Keratinocyte (primary cell): ENCODE results near the gene ZNRF1. TPM values are rescaled to one million over a fixed set of nuclear protein-coding genes. Genes with fewer than 3 reads are reported as not detected.

ENCODE experiments used
- DNase-seq: peaks from one replicate; pipeline ENCODE4 v3.0.0-alpha.2; 2011; ENCODE audit warnings: low read depth, missing footprints, low spot score
- FAIRE-seq: peaks from 2 replicates; lab custom pipeline; 2011; peaks lifted over from hg19 to GRCh38; lab: Jason Lieb, UNC
- H2AFZ ChIP-seq: 2 replicates; pipeline ENCODE4 v1.6.0; 2012; ENCODE audit warnings: low read length, control low read depth, inconsistent platforms; ENCODE audit not compliant: control insufficient read depth
- H3K27ac ChIP-seq: 2 replicates; pipeline ENCODE4 v1.5.1; 2011; ENCODE audit warnings: low read length; ENCODE audit not compliant: control insufficient read depth, insufficient read depth
- H3K27me3 ChIP-seq: 3 replicates; pipeline ENCODE4 v1.6.0; 2011; ENCODE audit warnings: low read length; ENCODE audit not compliant: control insufficient read depth, insufficient read depth; ENCODE audit errors: extremely low read depth
- H3K36me3 ChIP-seq, 2 experiments: 2 replicates in 1 of 2; 3 replicates in 1 of 2; pipeline ENCODE4 v1.5.1; 2011; ENCODE audit warnings: low read length in 2 of 2, mild to moderate bottlenecking in 1 of 2; ENCODE audit not compliant: control insufficient read depth in 2 of 2, insufficient read depth in 2 of 2; ENCODE audit errors: extremely low read depth in 1 of 2
- H3K4me1 ChIP-seq: 3 replicates; pipeline ENCODE4 v1.5.1; 2011; ENCODE audit warnings: low read length; ENCODE audit not compliant: control insufficient read depth, insufficient read depth; ENCODE audit errors: extremely low read depth
- H3K4me2 ChIP-seq: 3 replicates; pipeline ENCODE4 v1.6.0; 2011; ENCODE audit warnings: low read depth, low read length; ENCODE audit not compliant: control insufficient read depth, insufficient read depth; ENCODE audit errors: extremely low read depth
- H3K4me3 ChIP-seq, 3 experiments: fragments of 200-600 bp in 1 of 3; sonication (generic) in 1 of 3; 2 replicates in 2 of 3; 3 replicates in 1 of 3; pipeline ENCODE4 v1.5.1; 2011 to 2016; ENCODE audit warnings: low read length in 3 of 3, mild to moderate bottlenecking in 3 of 3, control low read depth in 2 of 3, inconsistent platforms in 1 of 3, low read depth in 1 of 3, mixed read lengths in 1 of 3, mixed run types in 1 of 3, moderate library complexity in 1 of 3; ENCODE audit not compliant: control insufficient read depth in 2 of 3, insufficient read depth in 2 of 3; ENCODE audit errors: extremely low read depth in 1 of 3
- H3K79me2 ChIP-seq: 2 replicates; pipeline ENCODE4 v1.6.0; 2012; ENCODE audit warnings: low read length; ENCODE audit not compliant: control insufficient read depth, insufficient read depth
- H3K9ac ChIP-seq: 3 replicates; pipeline ENCODE4 v1.6.0; 2011; ENCODE audit warnings: low read length; ENCODE audit not compliant: control insufficient read depth, insufficient read depth; ENCODE audit errors: extremely low read depth
- H3K9me1 ChIP-seq: 3 replicates; pipeline ENCODE4 v1.6.0; 2011; ENCODE audit warnings: low read length; ENCODE audit not compliant: control insufficient read depth, insufficient read depth; ENCODE audit errors: extremely low read depth
- H3K9me3 ChIP-seq: 2 replicates; pipeline ENCODE4 v1.5.1; 2012; ENCODE audit warnings: low read depth, low read length; ENCODE audit not compliant: control insufficient read depth
- H4K20me1 ChIP-seq: 3 replicates; pipeline ENCODE4 v1.6.0; 2011; ENCODE audit warnings: low read length; ENCODE audit not compliant: control insufficient read depth, insufficient read depth; ENCODE audit errors: extremely low read depth
- EZH2 ChIP-seq: IDR thresholded peaks from one replicate; pipeline ENCODE4 v1.6.1; 2012; ENCODE audit warnings: inconsistent platforms, mild to moderate bottlenecking, low read length, moderate library complexity
- dilution Hi-C: fragments of 300-500 bp; cut with MboI; formaldehyde crosslinking; loops from one replicate; pipeline ENCODE4 v1.7.0; 2020; ENCODE audit warnings: low sequenced_read_pairs; ENCODE audit not compliant: extremely low pct_ligation_motif_present
- polyA plus RNA-seq, 5 experiments: library from polyadenylated mRNA; depleted of rRNA in 3 of 5; stranded (reverse) in 3 of 5; stranded (forward) in 1 of 5; unstranded in 1 of 5; fragments of >200 nt; gene quantifications; 1 replicate in 1 of 5; 2 replicates in 3 of 5; 3 replicates in 1 of 5; pipeline versions ENCODE4 v1.2.1 to v1.2.3, GENCODE V29; 2011 to 2012; ENCODE audit warnings: missing spikeins in 2 of 5, low read depth in 1 of 5, low replicate concordance in 1 of 5
- TF ChIP-seq, protein P1 (sequence below), 3 experiments: IDR thresholded peaks in 1 of 3; conservative IDR thresholded peaks in 1 of 3; optimal IDR thresholded peaks in 1 of 3; 2 replicates in 2 of 3; 3 replicates in 1 of 3; pipeline versions ENCODE3 to v1.5.1; 2011; ENCODE audit warnings: low read length in 3 of 3, mild to moderate bottlenecking in 3 of 3, moderate library complexity in 2 of 3, control low read depth in 1 of 3, inconsistent platforms in 1 of 3; ENCODE audit not compliant: insufficient read depth in 2 of 3; ENCODE audit errors: extremely low read depth in 1 of 3

The ZNRF1 gene
- polyA plus RNA-seq, 1 donor (not counting 4 experiments of a cell fraction or from before 2014, with no cell fraction given): 19.1 TPM

DNA sequence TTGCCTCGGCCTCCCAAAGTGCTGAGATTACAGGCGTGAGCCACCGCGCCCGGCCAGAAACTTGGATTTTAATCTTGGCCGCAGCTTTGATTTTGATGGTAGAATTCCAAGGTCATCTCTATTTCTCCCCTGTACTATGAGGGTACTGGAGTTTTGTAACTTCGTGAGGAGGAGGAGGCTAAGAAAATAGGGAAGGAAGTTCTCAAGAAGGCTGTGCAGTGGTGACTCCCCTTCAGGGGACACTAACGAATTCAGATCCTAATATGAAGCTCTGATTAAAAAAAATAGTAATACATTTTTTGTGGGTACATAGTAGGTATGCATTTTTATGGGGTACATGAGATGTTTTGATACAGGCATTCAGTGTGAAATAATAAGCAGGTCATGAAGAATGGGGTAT is 61.9 kb downstream of the ZNRF1 start:
- TF ChIP-seq, protein P1, sequence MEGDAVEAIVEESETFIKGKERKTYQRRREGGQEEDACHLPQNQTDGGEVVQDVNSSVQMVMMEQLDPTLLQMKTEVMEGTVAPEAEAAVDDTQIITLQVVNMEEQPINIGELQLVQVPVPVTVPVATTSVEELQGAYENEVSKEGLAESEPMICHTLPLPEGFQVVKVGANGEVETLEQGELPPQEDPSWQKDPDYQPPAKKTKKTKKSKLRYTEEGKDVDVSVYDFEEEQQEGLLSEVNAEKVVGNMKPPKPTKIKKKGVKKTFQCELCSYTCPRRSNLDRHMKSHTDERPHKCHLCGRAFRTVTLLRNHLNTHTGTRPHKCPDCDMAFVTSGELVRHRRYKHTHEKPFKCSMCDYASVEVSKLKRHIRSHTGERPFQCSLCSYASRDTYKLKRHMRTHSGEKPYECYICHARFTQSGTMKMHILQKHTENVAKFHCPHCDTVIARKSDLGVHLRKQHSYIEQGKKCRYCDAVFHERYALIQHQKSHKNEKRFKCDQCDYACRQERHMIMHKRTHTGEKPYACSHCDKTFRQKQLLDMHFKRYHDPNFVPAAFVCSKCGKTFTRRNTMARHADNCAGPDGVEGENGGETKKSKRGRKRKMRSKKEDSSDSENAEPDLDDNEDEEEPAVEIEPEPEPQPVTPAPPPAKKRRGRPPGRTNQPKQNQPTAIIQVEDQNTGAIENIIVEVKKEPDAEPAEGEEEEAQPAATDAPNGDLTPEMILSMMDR (optimal IDR thresholded peaks at IDR 0.05 in 1 of 3, IDR thresholded peaks at IDR 0.05 in 1 of 3, conservative IDR thresholded peaks at IDR 0.05 in 1 of 3; ENCODE audit: extremely low read depth in 1 of 3, insufficient read depth in 2 of 3, low read length in 3 of 3): no peak
- TF ChIP-seq EZH2: no peak
- FAIRE-seq: no peak
- no peaks in the 10 kb centered on the region for H3K4me1 ChIP-seq
- H3K9me3 ChIP-seq: no peaks in the 10 kb centered on the region
- no peak overlapping the region for H3K9ac ChIP-seq
- H3K27me3 ChIP-seq: no peaks in the 10 kb centered on the region
- H3K27ac ChIP-seq: no peak overlapping the region
- dilution Hi-C loops: no loop called here
- no peaks in the 10 kb centered on the region for H3K9me1 ChIP-seq
- no peak overlapping the region for H3K4me3 ChIP-seq
- no peaks in the 10 kb centered on the region for H4K20me1 ChIP-seq
- H2AFZ ChIP-seq: no peak overlapping the region
- no peaks in the 10 kb centered on the region for H3K36me3 ChIP-seq
- H3K4me2 ChIP-seq: no peak overlapping the region
- DNase-seq: no peak
- H3K79me2 ChIP-seq: peaks cover 41% of the 10 kb centered on the region

DNA sequence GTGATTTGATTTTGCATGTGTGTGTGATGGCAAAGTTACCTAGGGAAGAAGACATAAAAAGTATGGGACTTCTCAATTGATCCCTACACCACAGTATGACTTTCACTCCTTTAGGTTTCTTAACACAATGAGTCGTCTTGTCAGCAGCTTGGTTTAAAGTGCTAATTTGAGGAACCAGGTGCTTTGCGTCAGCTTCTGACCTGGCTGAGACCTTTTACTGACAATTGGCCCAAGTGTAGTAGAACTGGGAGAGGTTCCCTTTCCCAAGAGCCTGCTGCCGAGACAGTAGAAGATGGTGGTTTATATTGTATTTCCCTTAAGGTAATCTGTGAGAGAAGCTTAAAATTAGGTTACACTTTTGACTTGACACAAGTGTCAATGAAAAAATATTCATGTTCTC is 62.8 kb downstream of the ZNRF1 start:
- Histone ChIP-seq H3K9me1 (no peaks in the 10 kb centered on the region), H3K4me3 (no peak overlapping the region), H3K36me3 (no peaks in the 10 kb centered on the region), H3K9ac (no peak overlapping the region), H3K79me2 (peaks cover 39% of the 10 kb centered on the region), H3K27me3 (no peaks in the 10 kb centered on the region), H2AFZ (no peak overlapping the region), H4K20me1 (no peaks in the 10 kb centered on the region), H3K9me3 (no peaks in the 10 kb centered on the region), H3K4me1 (no peaks in the 10 kb centered on the region), H3K27ac (no peak overlapping the region), H3K4me2 (no peak overlapping the region)
- DNase-seq (no peak), FAIRE-seq (no peak)
- TF ChIP-seq EZH2: no peak
- TF ChIP-seq, protein P1 (optimal IDR thresholded peaks at IDR 0.05 in 1 of 3, IDR thresholded peaks at IDR 0.05 in 1 of 3, conservative IDR thresholded peaks at IDR 0.05 in 1 of 3; ENCODE audit: extremely low read depth in 1 of 3, insufficient read depth in 2 of 3, low read length in 3 of 3): no peak
- dilution Hi-C loops: no loop called here
